ENCODE data around the gene ZNF648. TPM values are rescaled to one million over a fixed set of nuclear protein-coding genes. Genes with fewer than 3 reads are reported as not detected.
A peak's percentile ranks its signal among the peaks of the same experiment; 100 is the strongest.

ZNF648 gene
- total RNA-seq, 4 donors from 2014 or later: 0.14 to 0.48 TPM; not detected in 2

GRCh38 chr1:182056601-182057366, 4.7 kb downstream of the ZNF648 start:
- WGBS, 2 donors (ENCODE audit: low coverage in 1 of 2): 42% methylated on average over 65 of the region's 80 CpGs; no CpG with 5 or more reads in 1 of the 2 donors
- no peaks in the 10 kb centered on the region for H3K4me1 ChIP-seq
- peaks cover 24% of the 10 kb centered on the region for H3K27me3 ChIP-seq
- H3K36me3 ChIP-seq: no peaks in the 10 kb centered on the region
- DNase-seq: no peak
- intact Hi-C loops (cut with DNase I; ENCODE audit: low total_unique reads) (no loop called here), in situ Hi-C loops (cut with MboI; ENCODE audit: low pct_ligation_motif_present in 1 of 4, low pct_unique_long_range_greater_than_20kb in 1 of 4, low sequenced_read_pairs in 3 of 4) (loop anchor here in 2 of 4 donors (25.0 kb wide), 1 partner anchor 569 kb away; the partner anchor contains the start of gene CACNA1E (in 2 of the 2))
- H3K9me3 ChIP-seq: no peaks in the 10 kb centered on the region
- H3K4me3 ChIP-seq: no peak overlapping the region
- no peak overlapping the region for H3K27ac ChIP-seq
- TF ChIP-seq, protein P1, sequence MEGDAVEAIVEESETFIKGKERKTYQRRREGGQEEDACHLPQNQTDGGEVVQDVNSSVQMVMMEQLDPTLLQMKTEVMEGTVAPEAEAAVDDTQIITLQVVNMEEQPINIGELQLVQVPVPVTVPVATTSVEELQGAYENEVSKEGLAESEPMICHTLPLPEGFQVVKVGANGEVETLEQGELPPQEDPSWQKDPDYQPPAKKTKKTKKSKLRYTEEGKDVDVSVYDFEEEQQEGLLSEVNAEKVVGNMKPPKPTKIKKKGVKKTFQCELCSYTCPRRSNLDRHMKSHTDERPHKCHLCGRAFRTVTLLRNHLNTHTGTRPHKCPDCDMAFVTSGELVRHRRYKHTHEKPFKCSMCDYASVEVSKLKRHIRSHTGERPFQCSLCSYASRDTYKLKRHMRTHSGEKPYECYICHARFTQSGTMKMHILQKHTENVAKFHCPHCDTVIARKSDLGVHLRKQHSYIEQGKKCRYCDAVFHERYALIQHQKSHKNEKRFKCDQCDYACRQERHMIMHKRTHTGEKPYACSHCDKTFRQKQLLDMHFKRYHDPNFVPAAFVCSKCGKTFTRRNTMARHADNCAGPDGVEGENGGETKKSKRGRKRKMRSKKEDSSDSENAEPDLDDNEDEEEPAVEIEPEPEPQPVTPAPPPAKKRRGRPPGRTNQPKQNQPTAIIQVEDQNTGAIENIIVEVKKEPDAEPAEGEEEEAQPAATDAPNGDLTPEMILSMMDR (IDR thresholded peaks at IDR 0.05): no peak
- TF ChIP-seq EP300 (IDR thresholded peaks at IDR 0.05; ENCODE audit: low read depth): no peak
- no peak for TF ChIP-seq POLR2AphosphoS5 (IDR thresholded peaks at IDR 0.05)
- no peak for TF ChIP-seq POLR2A (IDR thresholded peaks at IDR 0.05)

GRCh38 chr1:182054698-182055326, 6.7 kb downstream of the ZNF648 start:
- WGBS, 2 donors (ENCODE audit: low coverage in 1 of 2): 29 to 35% methylated on average over 4 of the region's 4 CpGs

GRCh38 chr1:182052355-182052754, 9.2 kb downstream of the ZNF648 start:
- Histone ChIP-seq H3K27ac (no peak overlapping the region), H3K4me3 (no peak overlapping the region), H3K4me1 (no peaks in the 10 kb centered on the region), H3K36me3 (no peaks in the 10 kb centered on the region), H3K27me3 (peaks cover 10% of the 10 kb centered on the region), H3K9me3 (no peaks in the 10 kb centered on the region)
- intact Hi-C loops (cut with DNase I; ENCODE audit: low total_unique reads): no loop called here
- TF ChIP-seq POLR2AphosphoS5 (IDR thresholded peaks at IDR 0.05) (no peak), EP300 (IDR thresholded peaks at IDR 0.05; ENCODE audit: low read depth) (no peak), POLR2A (IDR thresholded peaks at IDR 0.05) (no peak)
- TF ChIP-seq, protein P1 (IDR thresholded peaks at IDR 0.05): no peak
- in situ Hi-C loops (cut with MboI; ENCODE audit: low pct_ligation_motif_present in 1 of 4, low pct_unique_long_range_greater_than_20kb in 1 of 4, low sequenced_read_pairs in 3 of 4): loop anchor here in 2 of 4 donors (25.0 kb wide), 1 partner anchor 565 kb away; the partner anchor contains the start of gene CACNA1E (in 2 of the 2)
- DNase-seq: no peak
- 81 to 84% methylated on average over 2 of the region's 2 CpGs for WGBS, 2 donors (ENCODE audit: low coverage in 1 of 2)

More at GRCh38 chr1:182054698-182055326, 6.7 kb downstream of the ZNF648 start:
- TF ChIP-seq EP300 (IDR thresholded peaks at IDR 0.05; ENCODE audit: low read depth): no peak
- TF ChIP-seq, protein P1 (IDR thresholded peaks at IDR 0.05): peak; percentile 35 to 49 (median 46)
- H3K27ac ChIP-seq: no peak overlapping the region
- H3K9me3 ChIP-seq: no peaks in the 10 kb centered on the region
- peaks cover 24% of the 10 kb centered on the region for H3K27me3 ChIP-seq
- H3K4me3 ChIP-seq: no peak overlapping the region
- H3K4me1 ChIP-seq: no peaks in the 10 kb centered on the region
- intact Hi-C loops (cut with DNase I; ENCODE audit: low total_unique reads) (no loop called here), in situ Hi-C loops (cut with MboI; ENCODE audit: low pct_ligation_motif_present in 1 of 4, low pct_unique_long_range_greater_than_20kb in 1 of 4, low sequenced_read_pairs in 3 of 4) (loop anchor here in 2 of 4 donors (25.0 kb wide), 1 partner anchor 568 kb away; the partner anchor contains the start of gene CACNA1E (in 2 of the 2))
- DNase-seq: peak; percentile 42
- no peaks in the 10 kb centered on the region for H3K36me3 ChIP-seq

GRCh38 chr1:182051938-182052337, 9.6 kb downstream of the ZNF648 start:
- WGBS, 2 donors (ENCODE audit: low coverage in 1 of 2): 33 to 54% methylated on average over 1 of the region's 1 CpG
- Histone ChIP-seq H3K27me3 (peaks cover 6% of the 10 kb centered on the region), H3K9me3 (no peaks in the 10 kb centered on the region), H3K27ac (no peak overlapping the region), H3K4me1 (no peaks in the 10 kb centered on the region), H3K4me3 (no peak overlapping the region), H3K36me3 (no peaks in the 10 kb centered on the region)
- in situ Hi-C loops (cut with MboI; ENCODE audit: low pct_ligation_motif_present in 1 of 4, low pct_unique_long_range_greater_than_20kb in 1 of 4, low sequenced_read_pairs in 3 of 4): loop anchor here in 2 of 4 donors (25.0 kb wide), 1 partner anchor 565 kb away; the partner anchor contains the start of gene CACNA1E (in 2 of the 2)
- TF ChIP-seq POLR2AphosphoS5 (IDR thresholded peaks at IDR 0.05) (no peak), POLR2A (IDR thresholded peaks at IDR 0.05) (no peak), EP300 (IDR thresholded peaks at IDR 0.05; ENCODE audit: low read depth) (no peak)
- TF ChIP-seq, protein P1 (IDR thresholded peaks at IDR 0.05): no peak
- intact Hi-C loops (cut with DNase I; ENCODE audit: low total_unique reads): no loop called here
- DNase-seq: no peak

All from transverse colon (tissue), 4 donors.